Mesenchymal stem cell (in vitro differentiated cells and primary cell): ENCODE measurements around the gene SERGEF.

ENCODE experiments used
- DNase-seq: peaks from one replicate; pipeline ENCODE4 v3.0.0-alpha.2; 2013
- H2AFZ ChIP-seq: one replicate; pipeline ENCODE4 v1.6.1; 2013; ENCODE audit warnings: low read depth, mild to moderate bottlenecking, control low read depth, inconsistent platforms, low read length, moderate library complexity
- H2AK5ac ChIP-seq: 2 replicates; pipeline ENCODE4 v1.6.1; 2013; ENCODE audit warnings: low read length, moderate library complexity, mild to moderate bottlenecking, inconsistent platforms; ENCODE audit not compliant: severe bottlenecking
- H2BK120ac ChIP-seq: one replicate; pipeline ENCODE4 v1.6.1; 2013; ENCODE audit warnings: low read depth, mild to moderate bottlenecking, inconsistent platforms, low read length, moderate library complexity
- H2BK12ac ChIP-seq, 2 experiments: one replicate each; pipeline ENCODE4 v1.6.1; 2013; ENCODE audit warnings: inconsistent platforms in 2 of 2, low read length in 2 of 2, mild to moderate bottlenecking in 2 of 2, moderate library complexity in 2 of 2, control low read depth in 1 of 2
- H2BK15ac ChIP-seq: one replicate; pipeline ENCODE4 v1.6.1; 2013; ENCODE audit warnings: mild to moderate bottlenecking, low read depth, inconsistent platforms; ENCODE audit not compliant: poor library complexity, severe bottlenecking
- H2BK5ac ChIP-seq: 2 replicates; pipeline ENCODE4 v1.6.1; 2013; ENCODE audit warnings: low read depth, mild to moderate bottlenecking, low read length, control low read depth, inconsistent platforms; ENCODE audit not compliant: poor library complexity, severe bottlenecking
- H3K14ac ChIP-seq, 2 experiments: one replicate each; pipeline ENCODE4 v1.6.1; 2013; ENCODE audit warnings: inconsistent platforms in 2 of 2, low read length in 2 of 2, control low read depth in 1 of 2, mild to moderate bottlenecking in 1 of 2, moderate library complexity in 1 of 2
- H3K18ac ChIP-seq, 2 experiments: one replicate each; pipeline ENCODE4 v1.6.1; 2013; ENCODE audit warnings: inconsistent platforms in 2 of 2, low read length in 2 of 2, control low read depth in 1 of 2, low read depth in 1 of 2, mild to moderate bottlenecking in 1 of 2
- H3K23ac ChIP-seq, 2 experiments: one replicate each; pipeline ENCODE4 v1.6.1; 2013; ENCODE audit warnings: inconsistent platforms in 2 of 2, low read length in 2 of 2, mild to moderate bottlenecking in 2 of 2, moderate library complexity in 2 of 2, control low read depth in 1 of 2
- H3K27ac ChIP-seq: 2 replicates; pipeline ENCODE4 v1.5.1; 2013; ENCODE audit warnings: mild to moderate bottlenecking, moderate library complexity, low read length, control low read depth, inconsistent platforms; ENCODE audit not compliant: poor library complexity, severe bottlenecking
- H3K27me3 ChIP-seq, 2 experiments: 2 replicates each; pipeline versions ENCODE4 v1.6.1 to v1.7.0; 2013; ENCODE audit warnings: low read length in 2 of 2, mild to moderate bottlenecking in 2 of 2, moderate library complexity in 2 of 2, control low read depth in 1 of 2, inconsistent platforms in 1 of 2; ENCODE audit not compliant: control insufficient read depth in 1 of 2, insufficient read depth in 1 of 2
- H3K36me3 ChIP-seq, 2 experiments: 2 replicates each; pipeline versions ENCODE4 v1.6.1 to v1.7.0; 2013; ENCODE audit warnings: low read length in 2 of 2, control low read depth in 1 of 2, inconsistent platforms in 1 of 2, low read depth in 1 of 2, mild to moderate bottlenecking in 1 of 2; ENCODE audit not compliant: insufficient read depth in 2 of 2, control insufficient read depth in 1 of 2
- H3K4ac ChIP-seq, 2 experiments: one replicate each; pipeline ENCODE4 v1.6.1; 2013; ENCODE audit warnings: inconsistent platforms in 2 of 2, low read length in 2 of 2, mild to moderate bottlenecking in 2 of 2, moderate library complexity in 2 of 2, control low read depth in 1 of 2, low read depth in 1 of 2
- H3K4me1 ChIP-seq: 2 replicates; pipeline ENCODE4 v1.6.1; 2013; ENCODE audit warnings: low read depth, low read length, control low read depth; ENCODE audit not compliant: control insufficient read depth, insufficient read depth
- H3K4me2 ChIP-seq: 2 replicates; pipeline ENCODE4 v1.6.1; 2013; ENCODE audit warnings: low read length, mild to moderate bottlenecking, inconsistent platforms; ENCODE audit not compliant: poor library complexity, severe bottlenecking
- H3K4me3 ChIP-seq, 2 experiments: 2 replicates each; pipeline versions ENCODE4 v1.5.1 to v1.7.0; 2013; ENCODE audit warnings: low read length in 2 of 2, mild to moderate bottlenecking in 2 of 2, control low read depth in 1 of 2, low read depth in 1 of 2; ENCODE audit not compliant: insufficient read depth in 1 of 2
- H3K79me1 ChIP-seq: replicated peaks from 2 replicates; pipeline ENCODE4 v1.6.1; 2013; ENCODE audit warnings: mild to moderate bottlenecking, control low read depth, low read length, inconsistent platforms; ENCODE audit not compliant: poor library complexity, severe bottlenecking
- H3K9ac ChIP-seq: 2 replicates; pipeline ENCODE4 v1.7.0; 2013; ENCODE audit warnings: mild to moderate bottlenecking, low read length, moderate library complexity
- H3K9me3 ChIP-seq: 2 replicates; pipeline ENCODE4 v1.7.0; 2013; ENCODE audit warnings: mild to moderate bottlenecking, low read length; ENCODE audit not compliant: control insufficient read depth
- H4K8ac ChIP-seq: one replicate; pipeline ENCODE4 v1.6.1; 2013; ENCODE audit warnings: inconsistent platforms, mild to moderate bottlenecking, low read length, moderate library complexity
- H4K91ac ChIP-seq: one replicate; pipeline ENCODE4 v1.6.1; 2013; ENCODE audit warnings: mild to moderate bottlenecking, low read length, inconsistent platforms
- WGBS: methylation state at CpG from one replicate; pipeline ENCODE4 v1.1.7; 2013; ENCODE audit warnings: mixed read lengths; 5-methylcytosine and 5-hydroxymethylcytosine counted together

SERGEF gene

DNA sequence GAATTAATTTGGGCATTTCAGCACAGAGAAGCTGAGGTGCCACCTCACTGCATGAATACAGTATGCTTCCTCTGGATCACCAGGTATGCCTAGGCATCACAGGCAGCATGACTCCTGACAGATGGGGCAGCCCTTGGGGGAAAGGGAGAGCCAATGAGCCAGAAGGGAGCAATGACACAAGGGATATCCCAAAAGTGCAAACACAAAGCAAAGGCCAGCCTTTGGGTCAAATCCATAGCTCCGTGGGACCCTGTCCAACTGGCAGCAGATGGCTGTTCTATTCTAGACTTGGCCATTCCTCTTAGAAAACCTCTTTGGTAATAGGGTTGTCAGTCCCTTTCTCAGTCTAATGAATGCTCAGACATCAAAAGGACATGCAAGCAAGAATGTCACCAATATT is 73.3 kb downstream of the SERGEF start:
- Histone ChIP-seq H3K4me3 (no peak overlapping the region), H2AK5ac (no peak overlapping the region), H3K27ac (no peak overlapping the region), H2BK5ac (no peak overlapping the region), H2BK120ac (no peak overlapping the region), H3K4me2 (no peak overlapping the region), H3K36me3 (peaks cover 0 to 5% of the 10 kb centered on the region in 2 experiments), H3K23ac (no peak overlapping the region), H2BK15ac (no peak overlapping the region), H3K9ac (no peak overlapping the region), H4K91ac (no peak overlapping the region), H3K27me3 (no peaks in the 10 kb centered on the region), H4K8ac (no peak overlapping the region), H3K4me1 (no peaks in the 10 kb centered on the region), H3K79me1 (no peaks in the 10 kb centered on the region), H3K18ac (no peak overlapping the region), H2AFZ (no peak overlapping the region), H3K4ac (no peak overlapping the region), H2BK12ac (no peak overlapping the region), H3K14ac (no peak overlapping the region), H3K9me3 (peaks cover 16% of the 10 kb centered on the region)
- no peak for DNase-seq
- 100% methylated on average over 1 of the region's 1 CpG for WGBS

DNA sequence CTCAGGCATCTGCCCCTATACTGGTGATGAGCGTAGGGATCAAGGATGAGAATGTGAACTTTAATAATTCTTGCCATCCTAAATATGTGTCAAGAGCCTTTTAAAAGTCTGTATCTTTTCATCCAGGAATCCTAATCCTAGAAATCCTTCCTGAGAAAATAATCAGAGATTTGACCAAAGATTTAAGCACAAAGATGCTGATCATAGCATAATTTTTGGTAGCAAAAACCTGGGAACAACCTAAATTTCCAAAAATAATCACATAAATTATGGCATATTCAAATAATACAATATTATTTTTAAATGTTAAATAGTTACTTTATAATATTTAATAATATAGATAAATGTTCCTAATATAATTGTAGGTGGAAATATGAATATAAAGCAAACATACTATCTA is 76.1 kb downstream of the SERGEF start:
- no peaks in the 10 kb centered on the region for H3K36me3 ChIP-seq
- no peak overlapping the region for H3K4me2 ChIP-seq
- no peak overlapping the region for H3K14ac ChIP-seq
- H3K79me1 ChIP-seq, result no peaks in the 10 kb centered on the region
- no peak overlapping the region for H2BK15ac ChIP-seq
- H3K9ac ChIP-seq, result no peak overlapping the region
- H3K4me1 ChIP-seq, result no peaks in the 10 kb centered on the region
- no peak overlapping the region for H4K8ac ChIP-seq
- no peak overlapping the region for H2BK120ac ChIP-seq
- H3K27ac ChIP-seq, result no peak overlapping the region
- DNase-seq, result no peak
- H2AFZ ChIP-seq, result no peak overlapping the region
- H3K27me3 ChIP-seq, result no peaks in the 10 kb centered on the region
- peaks cover 3% of the 10 kb centered on the region for H3K9me3 ChIP-seq
- H3K18ac ChIP-seq, result no peak overlapping the region
- no peak overlapping the region for H3K4ac ChIP-seq
- no CpG with 5 or more reads among the region's 1 CpG for WGBS
- no peak overlapping the region for H3K23ac ChIP-seq
- H3K4me3 ChIP-seq, result no peak overlapping the region
- no peak overlapping the region for H2AK5ac ChIP-seq
- no peak overlapping the region for H2BK12ac ChIP-seq
- H4K91ac ChIP-seq, result no peak overlapping the region
- H2BK5ac ChIP-seq, result no peak overlapping the region

DNA sequence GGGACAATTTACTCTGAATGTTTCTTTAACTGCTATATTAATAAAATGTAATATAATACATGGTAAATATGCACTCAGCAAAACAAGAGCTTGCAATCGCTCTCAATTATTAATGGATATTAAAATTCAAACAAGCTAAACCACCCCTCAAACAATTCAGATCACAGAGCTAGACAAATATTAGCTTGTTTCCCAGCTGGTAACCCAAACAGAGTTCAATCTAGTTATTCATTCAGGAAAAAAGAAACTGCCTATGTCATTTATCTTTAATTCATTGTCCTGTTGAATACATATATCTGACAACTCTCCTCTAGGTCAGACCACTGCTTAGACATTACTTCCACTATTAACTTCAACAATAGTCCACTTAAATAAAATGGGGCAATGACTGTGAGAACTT is 78.7 kb downstream of the SERGEF start:
- Histone ChIP-seq H3K36me3 (no peaks in the 10 kb centered on the region), H3K27ac (no peak overlapping the region), H3K4me2 (no peak overlapping the region), H3K4me1 (no peaks in the 10 kb centered on the region), H3K23ac (no peak overlapping the region), H2AFZ (no peak overlapping the region), H2BK15ac (no peak overlapping the region), H3K4ac (no peak overlapping the region), H4K8ac (no peak overlapping the region), H3K9ac (no peak overlapping the region), H4K91ac (no peak overlapping the region), H2BK5ac (no peak overlapping the region), H3K4me3 (no peak overlapping the region), H2BK12ac (no peak overlapping the region), H3K9me3 (peaks cover 3% of the 10 kb centered on the region), H3K18ac (no peak overlapping the region), H3K27me3 (no peaks in the 10 kb centered on the region), H3K79me1 (no peaks in the 10 kb centered on the region), H2AK5ac (no peak overlapping the region), H2BK120ac (no peak overlapping the region), H3K14ac (no peak overlapping the region)
- DNase-seq, result no peak
- 100% methylated on average over 1 of the region's 1 CpG for WGBS

DNA sequence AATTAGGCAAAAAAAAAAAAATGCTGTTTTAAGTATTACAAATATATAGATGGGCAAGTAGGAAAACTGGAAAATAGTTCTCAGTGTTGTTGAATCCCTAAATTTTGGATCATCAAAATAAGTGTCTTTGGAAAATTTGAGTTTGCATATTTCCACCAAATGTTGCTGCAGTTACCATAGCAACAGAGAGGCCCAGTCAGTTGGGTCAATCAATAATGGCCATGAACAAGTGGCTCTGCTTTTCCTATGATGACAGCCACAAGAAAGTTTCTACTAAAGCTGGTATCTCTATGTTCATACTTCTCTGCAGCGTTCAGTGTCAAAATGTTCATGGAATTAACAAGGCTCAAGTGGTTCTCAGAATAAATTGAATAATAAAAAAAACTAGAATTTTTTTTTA is 79.1 kb downstream of the SERGEF start:
- Histone ChIP-seq H2AK5ac (no peak overlapping the region), H3K23ac (no peak overlapping the region), H3K4me2 (no peak overlapping the region), H3K27ac (no peak overlapping the region), H3K9ac (no peak overlapping the region), H3K9me3 (peaks cover 3% of the 10 kb centered on the region), H4K8ac (no peak overlapping the region), H2BK5ac (no peak overlapping the region), H2AFZ (no peak overlapping the region), H3K4me1 (no peaks in the 10 kb centered on the region), H4K91ac (no peak overlapping the region), H2BK120ac (no peak overlapping the region), H2BK12ac (no peak overlapping the region), H3K27me3 (no peaks in the 10 kb centered on the region), H3K4ac (no peak overlapping the region), H3K4me3 (no peak overlapping the region), H3K14ac (no peak overlapping the region), H2BK15ac (no peak overlapping the region), H3K79me1 (no peaks in the 10 kb centered on the region), H3K36me3 (no peaks in the 10 kb centered on the region), H3K18ac (no peak overlapping the region)
- no peak for DNase-seq
- no CpG with 5 or more reads among the region's 1 CpG for WGBS
